HEK293T (cell line): ENCODE data around the gene NECTIN1.

ENCODE experiments used
- CTCF ChIA-PET: fragments of 350-600 bp; formaldehyde crosslinking; extraction: SDS; loops from one replicate; lab custom pipeline; 2021; ENCODE audit warnings: antibody characterized with exemption, inconsistent platforms; lab: Yijun Ruan, JAX
- POLR2A ChIA-PET: fragments of 350-600 bp; formaldehyde crosslinking; extraction: SDS; loops from one replicate; lab custom pipeline; 2020; ENCODE audit warnings: antibody characterized with exemption, inconsistent platforms; lab: Yijun Ruan, JAX
- DNase-seq: peaks from one replicate; pipeline ENCODE4 v3.0.0; 2012; ENCODE audit warnings: mixed read lengths; ENCODE audit errors: extremely low spot score
- ARNT ChIP-seq: fragments of 450-650 bp; IDR thresholded peaks from 2 replicates; pipeline ENCODE4 v1.6.1; 2017; ENCODE audit warnings: mild to moderate bottlenecking
- BHLHE40 ChIP-seq: fragments of 450-650 bp; IDR thresholded peaks from 2 replicates; pipeline ENCODE4 v1.6.1; 2016; ENCODE audit warnings: mild to moderate bottlenecking, moderate library complexity, borderline replicate concordance
- CTBP1 ChIP-seq: fragments of 450-650 bp; IDR thresholded peaks from 2 replicates; pipeline ENCODE4 v1.6.1; 2016; ENCODE audit warnings: borderline replicate concordance
- ELF4 ChIP-seq: fragments of 450-650 bp; IDR thresholded peaks from 2 replicates; pipeline ENCODE4 v1.6.1; 2017; ENCODE audit warnings: antibody characterized with exemption
- FOXA1 ChIP-seq: fragments of 450-650 bp; IDR thresholded peaks from 2 replicates; pipeline ENCODE4 v1.6.1; 2016; ENCODE audit warnings: mild to moderate bottlenecking
- FOXK2 ChIP-seq: fragments of 450-650 bp; IDR thresholded peaks from 2 replicates; pipeline ENCODE4 v1.6.1; 2016; ENCODE audit warnings: mild to moderate bottlenecking
- FOXM1 ChIP-seq: fragments of 450-650 bp; IDR thresholded peaks from 2 replicates; pipeline ENCODE4 v1.6.1; 2017; ENCODE audit warnings: mild to moderate bottlenecking, borderline replicate concordance
- HDGF ChIP-seq: fragments of 450-650 bp; IDR thresholded peaks from 2 replicates; pipeline ENCODE4 v1.6.1; 2017; ENCODE audit warnings: antibody characterized with exemption, borderline replicate concordance
- L3MBTL2 ChIP-seq: fragments of 450-650 bp; conservative IDR thresholded peaks from 2 replicates; pipeline ENCODE4 v1.6.1; 2016; ENCODE audit warnings: mild to moderate bottlenecking
- LEF1 ChIP-seq: fragments of 450-650 bp; IDR thresholded peaks from 2 replicates; pipeline ENCODE4 v1.6.1; 2017; ENCODE audit warnings: mild to moderate bottlenecking, borderline replicate concordance
- NFRKB ChIP-seq: fragments of 450-650 bp; IDR thresholded peaks from 2 replicates; pipeline ENCODE4 v1.6.1; 2016; ENCODE audit warnings: mild to moderate bottlenecking, moderate library complexity
- SP1 ChIP-seq: fragments of 450-650 bp; IDR thresholded peaks from 2 replicates; pipeline ENCODE4 v1.6.1; 2017
- SUZ12 ChIP-seq: fragments of 450-650 bp; IDR thresholded peaks from 2 replicates; pipeline ENCODE4 v1.6.1; 2016; ENCODE audit warnings: mild to moderate bottlenecking
- TARDBP ChIP-seq: fragments of 450-650 bp; IDR thresholded peaks from 2 replicates; pipeline ENCODE4 v1.6.1; 2016
- ZNF384 ChIP-seq: fragments of 450-650 bp; IDR thresholded peaks from 2 replicates; pipeline ENCODE4 v1.6.1; 2016
- TF ChIP-seq, protein P1 (sequence below): fragments of 450-650 bp; IDR thresholded peaks from 2 replicates; pipeline ENCODE4 v1.6.1; 2016

Gene NECTIN1

DNA sequence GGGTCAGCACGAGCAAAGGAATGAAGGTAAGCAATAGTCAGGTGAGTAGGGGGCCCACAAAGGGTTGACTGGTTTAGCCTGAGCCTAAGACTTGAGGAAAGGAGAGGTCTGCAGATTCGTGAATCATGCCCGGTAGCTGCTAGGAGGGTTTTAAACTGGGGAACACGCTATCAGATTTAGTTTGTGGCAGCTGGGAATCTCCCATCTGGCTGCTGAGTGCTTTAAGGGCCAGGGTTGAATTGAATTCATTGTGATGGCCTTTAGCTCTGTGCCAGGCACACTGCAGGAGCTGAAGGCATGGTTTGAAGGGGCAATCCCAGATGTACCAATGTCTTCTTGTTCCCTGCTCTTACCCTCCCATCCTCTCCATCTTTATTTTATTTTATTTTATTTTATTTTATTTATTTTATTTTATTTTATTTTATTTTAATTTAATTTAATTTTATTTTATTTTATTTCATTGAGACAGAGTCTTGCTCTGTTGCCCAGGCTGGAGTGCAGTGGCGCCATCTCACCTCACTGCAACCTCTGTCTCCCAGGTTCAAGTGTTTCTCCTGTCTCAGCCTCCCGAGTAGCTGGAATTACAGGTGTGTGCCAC lies 1.9 kb upstream of the NECTIN1 start:
- CTCF ChIA-PET: interaction anchor here (1.5 kb wide), 1 partner anchor 10 kb away, joined by 4 read pairs; no protein-coding TSS in a partner anchor
- TF ChIP-seq FOXK2: no peak
- no peak for TF ChIP-seq LEF1
- no peak for TF ChIP-seq FOXM1
- TF ChIP-seq BHLHE40: no peak
- TF ChIP-seq ELF4: no peak
- TF ChIP-seq FOXA1: no peak
- TF ChIP-seq CTBP1: no peak
- TF ChIP-seq L3MBTL2: no peak
- no peak for TF ChIP-seq ARNT
- no peak for TF ChIP-seq NFRKB
- TF ChIP-seq SP1: no peak
- TF ChIP-seq TARDBP: no peak
- TF ChIP-seq, protein P1, sequence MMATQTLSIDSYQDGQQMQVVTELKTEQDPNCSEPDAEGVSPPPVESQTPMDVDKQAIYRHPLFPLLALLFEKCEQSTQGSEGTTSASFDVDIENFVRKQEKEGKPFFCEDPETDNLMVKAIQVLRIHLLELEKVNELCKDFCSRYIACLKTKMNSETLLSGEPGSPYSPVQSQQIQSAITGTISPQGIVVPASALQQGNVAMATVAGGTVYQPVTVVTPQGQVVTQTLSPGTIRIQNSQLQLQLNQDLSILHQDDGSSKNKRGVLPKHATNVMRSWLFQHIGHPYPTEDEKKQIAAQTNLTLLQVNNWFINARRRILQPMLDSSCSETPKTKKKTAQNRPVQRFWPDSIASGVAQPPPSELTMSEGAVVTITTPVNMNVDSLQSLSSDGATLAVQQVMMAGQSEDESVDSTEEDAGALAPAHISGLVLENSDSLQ: no peak
- no peak for DNase-seq

DNA sequence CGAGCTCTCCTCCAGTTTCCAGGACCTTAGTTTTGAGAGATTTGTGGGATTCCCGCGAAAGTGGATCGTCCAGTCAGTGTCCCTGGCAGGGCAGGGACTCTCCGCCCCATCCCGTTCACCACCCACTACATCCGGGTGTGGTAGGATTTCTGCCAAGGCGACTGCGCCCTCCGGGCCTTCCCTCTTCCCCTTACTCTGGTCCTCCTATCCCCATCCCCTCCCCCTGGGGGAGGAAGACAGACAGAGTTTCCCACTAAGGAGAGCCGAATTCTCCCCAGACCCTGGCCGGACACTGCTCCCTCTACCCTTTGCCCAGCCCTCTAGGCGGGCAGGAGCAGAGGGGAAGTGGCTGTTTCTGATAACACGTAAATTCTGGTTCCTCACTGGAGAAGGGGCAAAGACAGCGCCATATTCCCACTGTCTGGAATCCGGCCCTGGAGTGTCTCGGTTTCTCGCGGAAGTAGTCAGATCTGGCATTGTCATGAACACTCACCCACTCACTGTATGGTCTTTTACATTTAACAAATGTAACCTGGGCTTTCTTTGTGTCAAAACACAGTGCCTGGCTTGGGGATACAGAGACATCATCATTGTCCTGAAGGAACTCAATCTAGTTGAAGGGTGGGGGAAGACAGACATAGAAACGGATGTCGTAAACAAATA lies 1.1 kb upstream of the NECTIN1 start:
- ChIA-PET CTCF (interaction anchor here (0.7 to 1.7 kb wide), 7 partner anchors 9 to 113 kb away, joined by 3 to 8 read pairs (median 5); no protein-coding TSS in a partner anchor), POLR2A (no interaction called here)
- TF ChIP-seq NFRKB (no peak), ZNF384 (no peak), LEF1 (no peak), HDGF (no peak), SUZ12 (no peak), FOXK2 (no peak), CTBP1 (no peak), BHLHE40 (no peak), ARNT (no peak), L3MBTL2 (no peak), FOXM1 (no peak), SP1 (no peak), TARDBP (no peak), ELF4 (no peak), FOXA1 (no peak)
- TF ChIP-seq, protein P1: no peak
- no peak for DNase-seq

More for the DNA sequence above, 1.9 kb upstream of the NECTIN1 start:
- POLR2A ChIA-PET: no interaction called here

DNA sequence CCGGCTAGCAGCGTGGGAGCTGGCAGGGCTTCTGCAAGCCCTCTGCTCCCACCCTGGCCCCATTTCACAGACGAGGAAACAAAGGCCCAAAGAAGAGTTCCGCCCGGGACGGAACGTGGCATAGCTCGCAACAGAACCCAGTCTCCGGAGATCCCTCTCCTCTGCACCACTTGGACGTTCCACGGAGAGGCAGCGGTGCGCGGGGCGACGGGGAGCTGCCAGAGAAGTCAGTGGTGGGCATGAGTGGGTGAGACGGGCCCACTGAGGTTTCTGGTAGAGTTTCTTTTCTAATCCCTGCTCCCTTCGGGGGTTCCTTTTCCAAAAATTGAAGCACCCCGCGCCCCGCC lies 554 bp upstream of the NECTIN1 start:
- TF ChIP-seq, protein P1: no peak
- no peak for TF ChIP-seq FOXM1
- no peak for TF ChIP-seq CTBP1
- TF ChIP-seq ELF4: no peak
- no peak for TF ChIP-seq SUZ12
- no peak for TF ChIP-seq LEF1
- TF ChIP-seq BHLHE40: no peak
- ChIA-PET CTCF (interaction anchor here (0.7 to 1.7 kb wide), 8 partner anchors 9 to 379 kb away, joined by 3 to 8 read pairs (median 4); no protein-coding TSS in a partner anchor), POLR2A (interaction anchor here (1.0 kb wide), 2 partner anchors 55 to 168 kb away, joined by 3 read pairs; no protein-coding TSS in a partner anchor)
- DNase-seq: no peak

DNA sequence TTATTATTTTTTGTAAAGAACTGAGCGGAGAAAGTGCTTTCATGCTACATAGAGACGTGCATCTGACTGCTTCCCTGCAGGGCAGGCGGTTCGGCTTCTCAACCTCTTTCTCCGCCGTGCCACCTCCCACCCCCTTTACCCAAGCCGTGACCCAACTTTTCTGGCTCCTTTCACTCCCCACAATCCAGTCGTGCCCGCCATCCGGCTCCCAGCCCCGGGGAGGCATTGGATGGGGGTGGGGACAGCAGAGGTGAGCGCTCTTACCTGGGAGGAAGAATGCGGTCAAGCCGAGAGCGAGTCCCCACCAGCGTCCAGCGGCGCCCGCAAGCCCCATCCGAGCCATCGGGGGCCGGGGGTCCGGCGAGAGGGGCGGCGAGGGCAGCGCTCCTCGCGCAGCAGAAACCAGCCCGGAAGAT lies 781 bp downstream of the NECTIN1 start:
- no peak for TF ChIP-seq ELF4
- TF ChIP-seq, protein P1: no peak
- TF ChIP-seq FOXA1: no peak
- no peak for TF ChIP-seq SP1
- TF ChIP-seq TARDBP: no peak
- TF ChIP-seq SUZ12: no peak
- DNase-seq: peak; percentile 30
- CTCF ChIA-PET: interaction anchor here (0.9 kb wide), 1 partner anchor 24 kb away, joined by 3 read pairs; no protein-coding TSS in a partner anchor
- POLR2A ChIA-PET: no interaction called here

DNA sequence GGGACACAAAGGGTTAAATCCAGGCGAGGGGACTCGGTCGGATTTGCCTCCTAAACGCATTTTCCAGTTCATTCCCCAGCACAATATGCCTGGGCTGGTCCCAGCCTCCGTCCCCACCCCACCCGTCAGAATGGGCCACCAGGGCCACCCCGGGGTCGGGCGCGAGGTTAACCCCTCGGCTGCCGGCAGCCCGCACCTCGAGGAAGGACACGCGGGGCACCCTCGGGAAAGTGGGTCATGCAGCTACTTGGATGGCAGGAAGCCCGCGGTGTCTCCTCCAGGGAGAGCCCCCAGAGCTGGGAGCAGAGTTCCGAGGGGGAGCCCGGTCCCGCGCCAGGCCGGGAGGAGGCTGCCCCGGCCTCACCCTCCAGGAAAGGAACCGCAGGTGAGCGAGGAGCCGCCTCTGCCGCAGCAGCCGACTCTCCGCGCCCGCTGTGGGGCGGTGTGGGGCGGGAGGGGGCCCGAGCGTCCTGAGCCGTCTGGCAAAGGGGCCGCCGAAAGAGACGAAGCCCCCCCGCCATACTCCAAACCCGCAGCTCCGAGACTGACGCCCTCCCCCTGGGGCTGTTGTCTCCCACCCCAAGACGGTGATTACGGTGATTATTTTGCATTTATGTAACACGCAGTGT lies 1.4 kb downstream of the NECTIN1 start:
- ChIA-PET POLR2A (no interaction called here), CTCF (interaction anchor here (0.6 to 1.0 kb wide), 3 partner anchors 12 to 58 kb away, joined by 3 to 5 read pairs (median 4); no protein-coding TSS in a partner anchor)
- peak; percentile 36; the same call in 1 of the 2 replicates for TF ChIP-seq L3MBTL2
- TF ChIP-seq ELF4: no peak
- DNase-seq: peak; percentile 50
